Gastrocnemius medialis (tissue), 4 donors: ENCODE data around the gene MME.

Experiments used
- POLR2A ChIP-seq, 2 donors: fragments of 450-650 bp; IDR thresholded peaks; one replicate each; pipeline ENCODE4 v1.6.1; 2017; ENCODE audit warnings: antibody characterized with exemption in 2 of 2, mild to moderate bottlenecking in 2 of 2, moderate library complexity in 2 of 2
- TF ChIP-seq, protein P1 (sequence below), 5 experiments: fragments of 450-650 bp in 3 of 5; fragments of 200-600 bp in 2 of 5; sonication (generic) in 2 of 5; IDR thresholded peaks in 4 of 5; conservative IDR thresholded peaks in 1 of 5; 1 replicate in 4 of 5; 2 replicates in 1 of 5; pipeline ENCODE4 v1.5.1; 2016 to 2019; ENCODE audit warnings: antibody characterized with exemption in 5 of 5, mild to moderate bottlenecking in 3 of 5, moderate library complexity in 3 of 5

- TF ChIP-seq, protein P1, sequence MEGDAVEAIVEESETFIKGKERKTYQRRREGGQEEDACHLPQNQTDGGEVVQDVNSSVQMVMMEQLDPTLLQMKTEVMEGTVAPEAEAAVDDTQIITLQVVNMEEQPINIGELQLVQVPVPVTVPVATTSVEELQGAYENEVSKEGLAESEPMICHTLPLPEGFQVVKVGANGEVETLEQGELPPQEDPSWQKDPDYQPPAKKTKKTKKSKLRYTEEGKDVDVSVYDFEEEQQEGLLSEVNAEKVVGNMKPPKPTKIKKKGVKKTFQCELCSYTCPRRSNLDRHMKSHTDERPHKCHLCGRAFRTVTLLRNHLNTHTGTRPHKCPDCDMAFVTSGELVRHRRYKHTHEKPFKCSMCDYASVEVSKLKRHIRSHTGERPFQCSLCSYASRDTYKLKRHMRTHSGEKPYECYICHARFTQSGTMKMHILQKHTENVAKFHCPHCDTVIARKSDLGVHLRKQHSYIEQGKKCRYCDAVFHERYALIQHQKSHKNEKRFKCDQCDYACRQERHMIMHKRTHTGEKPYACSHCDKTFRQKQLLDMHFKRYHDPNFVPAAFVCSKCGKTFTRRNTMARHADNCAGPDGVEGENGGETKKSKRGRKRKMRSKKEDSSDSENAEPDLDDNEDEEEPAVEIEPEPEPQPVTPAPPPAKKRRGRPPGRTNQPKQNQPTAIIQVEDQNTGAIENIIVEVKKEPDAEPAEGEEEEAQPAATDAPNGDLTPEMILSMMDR (IDR thresholded peaks at IDR 0.05 in 4 of 5, conservative IDR thresholded peaks at IDR 0.05 in 1 of 5), result no peak
- no peak for TF ChIP-seq POLR2A (IDR thresholded peaks at IDR 0.05)
These were observed 16.9 kb downstream of the MME start for GRCh38 chr3:155097009-155097349.
